ENCODE results near the gene ROR2.

Gene ROR2

DNA sequence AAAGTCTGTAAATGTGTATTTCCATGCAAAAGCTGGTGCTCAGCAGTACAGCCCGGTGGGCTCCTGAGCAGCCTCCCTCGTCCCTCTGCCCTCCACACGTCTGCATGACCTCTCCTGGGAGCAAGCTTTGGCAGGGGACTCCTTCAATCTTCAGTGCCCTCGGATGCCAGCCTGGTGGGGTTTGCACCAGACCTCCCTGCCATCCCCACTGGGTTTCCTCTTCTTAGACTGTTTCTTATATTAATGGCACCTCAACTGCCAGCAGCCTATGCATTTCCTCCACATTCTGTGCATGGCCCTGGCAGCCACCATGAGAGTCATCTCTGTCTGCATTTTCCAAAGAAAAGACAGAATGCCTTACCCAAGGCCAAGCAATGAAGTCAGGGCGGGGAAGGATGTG, 108.4 kb downstream of the ROR2 start:
- no peak for DNase-seq (ENCODE audit: low read depth in 2 of 2)

DNA sequence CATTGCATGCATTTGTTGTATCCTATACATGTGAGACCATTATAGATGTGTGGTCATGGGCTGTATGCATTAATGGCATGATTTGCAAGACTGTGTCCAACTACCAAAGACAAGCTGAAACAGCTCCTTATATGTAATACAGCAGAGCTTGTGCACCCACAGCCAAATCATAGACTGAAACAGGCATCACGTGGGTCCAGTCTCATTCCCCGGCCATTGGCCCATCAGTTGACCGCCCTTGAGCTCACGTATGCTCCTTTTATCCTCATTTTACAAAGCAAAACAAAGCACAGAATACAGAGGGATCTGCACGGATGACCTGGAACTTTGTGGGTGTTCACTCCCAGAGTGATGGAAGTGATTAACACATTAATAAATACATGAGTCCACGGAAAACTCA, 109.1 kb downstream of the ROR2 start:
- DNase-seq (ENCODE audit: low read depth in 2 of 2) = no peak

DNA sequence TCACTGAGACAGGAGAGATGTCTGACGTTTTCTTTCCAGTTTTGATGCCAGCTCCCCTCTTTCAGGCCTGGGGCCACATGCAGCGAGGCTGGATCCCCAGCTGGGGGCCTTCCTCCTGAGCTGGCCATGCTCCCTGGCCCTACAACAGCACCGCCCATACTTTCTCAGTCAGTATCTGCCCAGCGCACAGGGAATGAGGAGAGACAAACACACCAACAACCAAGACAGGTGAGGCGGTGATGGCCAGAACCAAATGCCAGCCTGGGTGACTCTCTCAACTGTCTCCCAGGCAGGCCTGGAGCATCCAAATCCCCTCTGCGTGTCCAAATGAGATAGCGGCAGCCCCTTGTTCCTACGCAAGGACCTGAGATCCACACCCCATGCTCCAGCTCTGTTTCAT, 109.6 kb downstream of the ROR2 start:
- DNase-seq (ENCODE audit: low read depth in 2 of 2) = no peak

DNA sequence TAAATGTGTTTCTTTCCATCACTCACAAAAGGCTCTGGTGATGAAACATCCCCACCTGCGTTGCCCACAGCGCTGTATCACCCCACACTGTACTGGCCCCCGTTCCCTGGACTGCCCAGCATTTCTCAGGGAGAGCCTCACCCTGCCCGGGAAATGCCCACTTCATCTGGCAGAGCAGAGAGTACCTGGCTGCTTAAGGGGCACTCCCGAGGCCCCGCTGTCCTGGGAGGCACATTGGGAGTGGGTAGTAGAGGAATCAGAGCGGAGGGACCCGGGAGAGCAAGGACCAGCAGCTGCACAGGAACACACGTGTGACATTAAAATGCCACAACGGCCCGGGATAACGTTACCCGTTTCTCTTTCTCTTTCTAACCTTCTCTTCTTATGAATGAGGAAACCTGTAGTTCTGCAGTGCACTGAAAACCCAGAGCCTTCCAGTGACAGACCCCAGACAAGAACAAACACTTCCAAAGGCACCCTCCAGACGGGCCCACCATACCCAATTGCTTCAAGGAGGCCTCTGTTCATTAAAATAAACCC, 110.0 kb downstream of the ROR2 start:
- DNase-seq (ENCODE audit: low read depth in 2 of 2) = no peak

DNA sequence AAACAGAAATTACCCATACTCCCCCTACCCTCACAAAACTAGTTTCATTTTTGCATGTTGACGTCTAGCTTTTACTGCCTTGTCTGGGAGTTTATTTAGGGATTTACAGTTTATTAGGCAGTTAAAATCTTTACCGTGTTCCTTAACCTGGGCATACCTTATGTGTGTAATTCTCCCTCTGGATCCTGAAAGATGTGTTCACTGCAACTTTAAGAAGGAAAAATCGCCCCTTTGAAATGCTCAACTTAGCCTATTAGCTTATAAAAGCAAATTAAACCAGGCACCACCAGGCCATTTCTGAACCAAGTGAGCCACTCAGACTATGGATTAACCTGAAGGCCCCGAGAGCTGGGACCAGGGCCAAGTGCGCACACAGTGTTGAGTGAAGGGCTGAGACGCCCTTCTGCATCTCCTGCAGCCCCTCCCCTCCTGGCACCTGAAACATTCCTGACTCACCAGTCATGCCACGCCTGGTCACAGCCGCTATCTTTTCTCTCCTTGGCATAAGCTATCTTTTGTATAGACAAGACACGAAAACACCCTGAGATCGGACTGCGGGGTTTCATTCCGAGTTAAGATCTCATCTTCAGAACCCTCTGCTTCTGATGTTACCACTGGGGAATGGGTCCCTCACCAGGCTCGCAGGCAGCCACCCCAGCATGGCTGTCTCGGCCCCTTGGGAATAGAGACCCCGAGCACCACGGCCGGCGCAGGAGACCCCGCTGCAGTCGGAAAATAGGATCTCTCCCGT, 111.9 kb downstream of the ROR2 start:
- no peak for DNase-seq (ENCODE audit: low read depth in 2 of 2)

DNA sequence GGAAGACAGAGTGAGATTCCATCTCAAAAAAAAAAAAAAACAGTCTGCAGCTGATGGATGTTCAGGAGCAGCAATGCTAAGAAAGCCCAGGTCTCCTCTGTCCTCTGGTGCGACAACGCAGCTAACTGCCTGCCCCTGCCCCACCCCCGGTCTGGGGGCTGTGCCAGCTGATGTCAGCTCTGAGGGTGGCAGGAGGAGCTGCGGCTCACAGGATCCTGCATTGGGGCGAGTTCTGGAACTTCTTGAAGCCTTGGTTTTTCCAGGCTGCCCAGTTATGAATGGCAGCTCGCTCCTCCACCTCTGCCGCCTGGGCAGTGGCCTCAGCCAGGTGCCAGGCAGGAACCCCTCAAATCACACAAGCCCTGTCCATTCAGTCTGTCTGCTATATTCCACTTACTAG, 113.5 kb downstream of the ROR2 start:
- no peak for DNase-seq (ENCODE audit: low read depth in 2 of 2)

DNA sequence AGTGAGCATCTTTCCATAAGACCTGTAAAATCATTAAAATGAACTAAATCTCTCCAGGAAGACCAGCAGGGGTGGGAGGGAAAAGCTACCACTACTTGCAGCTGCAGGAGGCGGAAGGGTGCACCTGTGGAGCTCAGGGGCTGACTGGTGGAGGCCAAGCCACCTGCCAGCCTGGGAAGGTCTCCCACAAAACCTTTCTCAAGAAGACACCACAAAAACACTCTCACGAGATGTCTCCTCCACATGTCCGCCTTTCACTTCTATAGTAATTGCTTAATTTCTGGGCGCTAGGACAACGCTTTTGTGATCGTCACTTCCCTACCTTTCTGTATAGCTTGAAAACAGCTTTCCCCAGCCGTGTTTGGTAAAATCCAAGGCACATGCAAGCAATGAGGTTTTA, 114.4 kb downstream of the ROR2 start:
- DNase-seq (ENCODE audit: low read depth in 2 of 2) = no peak

DNA sequence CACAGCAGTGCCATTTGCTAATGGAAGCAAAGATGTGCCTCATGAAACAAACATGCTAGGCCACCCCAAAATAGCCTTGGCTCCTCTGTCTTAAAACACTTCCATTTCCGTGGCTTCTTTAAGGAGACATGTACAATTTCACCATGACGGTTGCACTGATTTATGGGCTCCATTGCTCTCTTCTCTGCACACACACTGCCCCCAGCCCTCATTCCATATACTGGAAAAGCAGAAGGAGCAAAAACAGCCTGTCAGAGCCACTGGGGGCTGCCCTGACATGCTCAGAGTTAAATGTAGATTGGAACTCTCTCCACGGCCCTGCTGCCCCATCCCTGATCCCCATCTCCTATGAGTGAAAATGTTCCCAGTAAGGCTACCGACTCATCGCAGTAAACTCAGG, 114.8 kb downstream of the ROR2 start:
- DNase-seq (ENCODE audit: low read depth in 2 of 2) = no peak

DNA sequence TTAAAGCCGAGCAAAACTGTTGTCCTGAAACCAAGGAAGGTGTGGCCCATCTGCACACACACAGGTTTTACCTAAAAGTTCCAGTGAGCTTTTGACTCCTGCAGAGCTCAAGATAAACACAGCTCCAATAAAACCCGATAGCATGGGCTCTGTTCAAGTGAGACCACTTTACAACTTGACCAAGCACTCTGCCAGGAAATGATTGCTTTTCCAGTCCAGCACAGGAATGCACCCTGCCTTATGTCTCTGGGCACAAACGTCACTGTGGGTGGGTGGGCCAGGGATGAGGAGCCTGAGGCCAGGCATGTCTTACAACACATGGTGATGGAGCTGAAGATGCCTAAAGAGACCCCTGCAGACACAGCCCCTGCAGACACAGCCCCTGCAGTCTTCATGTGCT, 115.3 kb downstream of the ROR2 start:
- DNase-seq (ENCODE audit: low read depth in 2 of 2) = no peak

DNA sequence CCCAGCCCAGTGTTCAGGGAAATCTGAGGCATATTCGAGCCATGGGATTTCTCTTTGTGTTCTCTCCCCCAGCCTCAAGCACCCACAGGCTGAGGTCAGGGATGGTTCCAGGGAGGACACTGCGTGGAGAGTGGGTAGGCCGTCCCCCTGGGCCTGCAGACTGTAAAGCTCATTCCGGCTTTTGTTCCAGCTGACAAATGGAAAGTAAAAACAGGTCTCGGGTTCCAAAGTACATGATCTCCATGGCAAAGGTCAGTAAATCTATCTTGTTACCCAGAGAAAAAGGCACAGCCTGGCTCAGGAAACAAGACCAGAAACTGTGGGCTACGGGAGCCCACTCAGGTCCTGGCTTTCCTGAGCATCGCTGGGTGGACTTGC, 116.2 kb downstream of the ROR2 start:
- DNase-seq (ENCODE audit: low read depth in 2 of 2) = no peak

DNA sequence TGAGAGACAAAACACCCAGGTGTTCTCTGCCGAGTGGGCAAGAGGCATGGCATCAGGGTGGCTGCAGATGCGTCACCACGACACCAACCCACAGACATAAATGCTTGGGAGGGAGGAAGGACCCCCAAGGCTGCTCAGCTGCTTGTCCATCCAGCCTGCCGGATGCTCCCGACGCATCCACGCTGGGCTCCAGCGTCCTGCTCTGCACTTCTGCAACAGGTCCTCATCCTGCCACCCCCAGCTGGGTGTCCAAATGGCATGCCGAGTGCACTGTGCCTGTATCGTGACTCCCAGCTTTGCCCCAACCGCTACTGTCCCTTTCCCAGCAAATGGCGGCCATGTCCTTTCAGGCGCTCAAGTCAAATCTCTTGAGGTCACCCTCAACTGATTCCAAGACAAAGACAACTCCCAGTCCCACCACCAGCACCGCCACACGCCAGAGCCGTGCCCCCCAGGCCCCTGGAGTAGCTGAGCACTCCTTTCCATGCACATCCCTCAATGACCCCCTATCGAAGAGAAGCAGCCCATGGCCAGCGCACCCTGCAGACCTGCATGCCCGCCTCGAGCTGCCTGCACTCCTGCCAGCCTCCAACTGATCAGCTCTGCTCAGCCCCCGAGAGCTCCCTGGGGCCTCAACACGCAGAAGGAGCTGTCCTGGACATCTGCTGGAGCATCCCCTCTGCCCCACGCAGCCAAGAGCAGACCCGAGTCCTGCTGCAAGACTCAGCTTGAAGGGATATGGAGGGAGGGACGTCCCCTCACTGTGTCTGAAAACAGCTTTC, 116.7 kb downstream of the ROR2 start:
- DNase-seq (ENCODE audit: low read depth in 2 of 2) = no peak

DNA sequence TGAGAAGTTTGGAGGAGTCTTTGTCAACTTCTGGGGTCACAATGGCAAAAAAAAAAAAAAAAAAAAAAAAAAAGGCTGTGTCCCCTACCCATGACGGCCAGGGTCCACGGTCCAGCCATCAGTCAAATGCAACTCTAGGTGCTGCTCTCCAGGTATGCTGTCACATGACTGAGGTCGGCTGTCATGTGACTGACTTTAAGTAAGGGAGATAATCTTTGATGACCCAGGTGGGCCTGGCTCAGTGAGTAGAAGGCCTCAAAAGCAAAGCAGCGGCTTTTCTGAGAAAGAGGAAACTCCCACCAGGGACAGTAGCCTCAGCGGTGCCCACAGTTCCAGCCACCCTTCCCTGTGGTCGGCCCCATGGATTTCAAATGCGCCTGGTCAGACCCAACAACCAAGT, 117.7 kb downstream of the ROR2 start:
- DNase-seq (ENCODE audit: low read depth in 2 of 2) = no peak

DNA sequence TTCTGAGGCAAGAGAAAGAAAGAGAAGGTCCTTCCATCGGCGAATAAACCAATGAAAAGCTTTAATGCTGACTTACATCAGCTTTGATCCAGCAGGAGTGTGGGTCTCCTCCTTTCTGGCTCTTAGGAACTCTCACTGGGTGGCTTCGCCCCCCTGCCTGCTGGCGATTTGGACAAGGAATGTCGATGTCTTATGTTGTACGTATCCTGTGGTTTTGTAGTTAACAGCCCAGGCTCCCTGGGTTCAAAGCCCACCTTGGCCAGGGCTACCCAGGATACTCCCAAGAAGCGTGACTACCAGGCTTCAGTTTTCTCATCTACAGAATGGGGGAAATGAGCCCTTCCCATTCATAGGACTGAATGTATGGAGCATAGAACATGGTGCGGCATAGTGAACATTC, 124.2 kb downstream of the ROR2 start:
- no peak for DNase-seq (ENCODE audit: low read depth in 2 of 2)

DNA sequence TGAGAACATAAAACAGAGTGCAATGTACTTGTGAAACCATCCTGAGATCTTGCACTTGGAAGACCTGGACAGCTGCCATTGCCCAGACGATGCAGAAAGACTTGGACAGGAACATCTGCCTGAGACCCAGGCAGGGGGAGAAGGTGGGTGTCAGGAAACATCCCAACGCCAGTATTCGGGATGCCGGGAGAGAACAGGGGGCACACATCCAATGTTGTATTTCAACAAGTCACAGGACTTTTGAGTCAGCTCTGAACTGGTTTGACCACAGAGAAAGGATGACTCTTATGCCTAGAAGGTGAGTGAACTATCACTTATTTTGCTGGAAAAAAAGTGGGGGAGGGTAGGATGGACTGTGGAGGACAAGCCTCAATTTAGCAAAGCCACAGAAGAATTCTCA, 124.6 kb downstream of the ROR2 start:
- no peak for DNase-seq (ENCODE audit: low read depth in 2 of 2)

DNA sequence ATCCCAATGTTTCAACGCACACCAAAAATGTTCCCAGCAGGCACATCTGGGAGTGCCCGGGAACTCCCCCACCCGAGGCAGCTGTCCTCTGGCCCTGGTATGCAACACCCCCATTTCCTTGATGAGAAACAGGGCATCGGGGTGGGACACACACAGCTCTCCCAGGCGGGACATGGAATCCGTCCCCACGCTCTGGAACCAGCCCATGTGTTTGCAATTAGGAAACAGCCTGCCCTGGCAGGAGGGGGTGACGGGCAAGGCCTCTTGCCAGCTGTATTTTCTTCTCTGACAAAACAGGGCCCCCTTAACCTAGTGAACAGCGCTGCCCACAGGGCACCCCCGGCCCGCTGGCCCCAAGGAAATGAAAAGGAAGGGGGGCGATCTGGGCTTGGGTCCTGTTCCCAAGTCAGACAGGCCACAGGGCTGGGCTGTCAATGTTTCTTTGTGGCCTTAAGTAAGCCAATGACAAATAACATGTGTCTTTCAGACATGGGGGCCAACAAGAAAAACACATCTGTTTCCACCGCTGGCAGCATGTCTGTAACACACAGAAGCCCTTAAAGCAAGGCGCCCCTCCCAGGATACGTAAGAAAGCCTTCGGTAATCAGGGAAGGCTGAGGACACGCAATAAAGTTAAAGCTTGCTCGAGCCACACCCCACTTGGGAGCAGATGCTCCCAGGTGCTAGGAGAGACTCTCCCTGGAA, 125.3 kb downstream of the ROR2 start:
- no peak for DNase-seq (ENCODE audit: low read depth in 2 of 2)

DNA sequence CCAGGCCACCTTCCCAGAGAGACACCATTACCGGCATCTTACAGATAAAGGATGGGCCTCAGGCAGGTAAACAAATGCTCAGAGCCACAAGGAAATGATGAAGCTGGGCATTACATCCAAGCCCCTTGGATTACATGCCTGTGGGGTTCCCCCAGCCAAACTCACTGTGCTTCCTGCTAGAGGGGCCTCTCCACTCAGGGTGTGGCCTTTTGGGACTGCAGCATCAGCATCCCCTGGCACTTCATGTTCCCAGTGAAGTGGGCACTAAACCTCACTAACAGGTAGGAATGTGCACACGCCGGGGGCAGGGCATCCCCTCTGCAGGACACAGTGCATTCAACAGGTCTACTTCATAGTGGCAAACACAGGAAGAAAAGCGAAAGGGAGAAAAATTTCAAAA, 125.9 kb downstream of the ROR2 start:
- DNase-seq (ENCODE audit: low read depth in 2 of 2) = no peak

DNA sequence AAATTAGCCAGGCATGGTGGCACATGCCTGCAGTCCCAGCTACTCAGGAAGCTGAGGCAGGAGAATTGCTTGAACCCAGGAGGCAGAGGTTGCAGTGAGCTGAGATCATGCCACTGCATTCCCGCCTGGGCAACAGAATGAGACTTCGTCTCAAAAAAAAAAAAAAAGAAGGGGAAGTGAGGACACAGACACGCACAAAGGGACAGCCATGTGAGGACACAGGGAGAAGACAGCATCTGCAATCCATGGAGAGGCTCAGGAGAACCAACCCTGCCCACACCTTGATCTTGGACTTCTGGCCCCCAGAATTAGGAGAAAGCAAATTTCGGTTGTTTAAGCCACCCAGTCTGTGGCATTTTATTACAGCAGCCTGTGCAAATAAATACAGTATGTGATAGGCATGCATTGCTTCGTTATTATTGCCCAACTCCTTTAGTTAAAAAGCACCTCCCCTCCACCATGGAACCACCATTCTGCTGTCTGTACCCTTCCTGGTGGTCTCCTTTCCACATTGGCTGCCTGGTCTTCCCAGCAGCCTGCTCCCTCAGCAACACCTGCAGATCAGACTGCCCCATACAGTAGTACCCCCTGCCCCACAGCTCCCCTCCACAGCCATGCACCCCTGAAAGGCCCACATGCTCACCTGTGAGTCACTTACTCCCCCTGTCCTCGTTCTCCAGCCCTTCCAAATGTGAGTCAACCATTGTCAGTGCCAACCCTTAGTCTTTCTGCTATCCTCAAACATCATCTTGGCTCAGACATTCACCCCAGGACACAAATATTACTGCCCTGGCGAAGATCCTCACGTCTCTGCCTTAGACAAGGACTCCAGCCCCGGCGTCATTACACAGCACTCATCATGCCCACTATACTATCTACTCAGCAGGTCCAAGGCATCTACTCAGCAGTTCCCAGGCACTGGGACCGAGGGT, 128.8 kb downstream of the ROR2 start:
- DNase-seq (ENCODE audit: low read depth in 2 of 2) = no peak

DNA sequence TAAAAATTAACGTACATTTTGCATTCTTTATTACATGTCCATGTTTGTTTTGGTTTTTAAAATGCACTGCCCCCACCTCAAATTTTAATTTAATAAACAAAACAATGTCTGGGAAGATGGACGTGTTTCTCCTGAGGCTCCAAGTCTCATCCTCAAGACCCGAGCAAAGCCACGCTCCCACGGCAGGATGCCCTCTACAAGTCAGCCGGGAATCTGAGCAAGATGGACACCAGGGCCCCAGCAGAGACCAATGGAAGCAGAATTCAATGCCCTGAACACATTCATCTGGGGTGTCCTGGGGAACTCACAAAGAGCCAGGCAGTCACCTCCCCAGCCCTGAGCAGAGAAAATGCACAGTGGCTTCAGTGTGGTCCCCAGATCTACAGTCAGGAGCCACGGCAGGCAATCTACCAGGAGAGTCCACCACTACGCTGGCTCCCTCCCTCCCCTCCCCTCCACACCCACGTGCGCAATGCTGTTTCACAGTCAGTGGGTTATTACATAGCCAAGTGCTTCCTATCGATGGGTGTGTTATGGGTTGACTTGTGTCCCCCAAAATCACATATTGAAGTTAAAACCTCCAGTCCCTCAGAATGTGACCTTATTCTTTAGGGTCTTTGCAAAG, 129.8 kb downstream of the ROR2 start:
- DNase-seq (ENCODE audit: low read depth in 2 of 2) = no peak

DNA sequence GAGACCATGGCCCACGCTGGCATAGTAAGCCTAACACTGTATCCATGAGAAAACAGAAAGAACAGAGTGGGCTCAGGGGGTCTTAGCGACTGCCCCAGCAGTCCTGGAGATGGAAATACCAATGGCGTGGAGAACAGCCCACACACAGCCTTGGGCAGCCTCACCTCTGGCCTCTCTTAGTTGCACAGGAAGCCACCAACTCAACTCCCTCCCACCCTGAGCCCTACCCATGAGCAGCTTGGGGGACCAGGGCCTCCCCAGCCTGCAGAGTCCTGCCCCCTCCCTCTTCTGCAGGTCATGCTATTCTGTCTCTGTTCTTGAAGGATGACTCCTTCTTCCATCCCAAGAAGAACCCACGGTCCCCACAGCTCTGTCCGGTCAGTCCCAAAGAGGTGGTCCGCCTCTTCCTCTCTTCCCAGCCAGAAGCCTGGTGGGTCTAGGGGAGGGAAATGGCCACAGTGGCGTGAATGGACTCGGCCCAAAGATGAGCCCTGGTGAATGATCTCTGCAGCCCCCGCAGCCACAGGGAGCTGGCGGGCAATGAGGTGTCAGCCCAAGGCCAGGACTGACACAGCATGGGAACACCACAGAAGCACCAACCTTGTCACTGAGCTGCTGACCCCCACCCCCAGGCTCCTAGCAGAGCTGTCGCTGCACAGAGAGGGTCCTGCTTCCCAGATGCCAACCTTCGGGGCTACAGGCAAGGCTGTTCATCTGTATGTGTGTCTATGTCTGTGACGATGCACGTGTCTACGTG, 131.2 kb downstream of the ROR2 start:
- no peak for DNase-seq (ENCODE audit: low read depth in 2 of 2)

DNA sequence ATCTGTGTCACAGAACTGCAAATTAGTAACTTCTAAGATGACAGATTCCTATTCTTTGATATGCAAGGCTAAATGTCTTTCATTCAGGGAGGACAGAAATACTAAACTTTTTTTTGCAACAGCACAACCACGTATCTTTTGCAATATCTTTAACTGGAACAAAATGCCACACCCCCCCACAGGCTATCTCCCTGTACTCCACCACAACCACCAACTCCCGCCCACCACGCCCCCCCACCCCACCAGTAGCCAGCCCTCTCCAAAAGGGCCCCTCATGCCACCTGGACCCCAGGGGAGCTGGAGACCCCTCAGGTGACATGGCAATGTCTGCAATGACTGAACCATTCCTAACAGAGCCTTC, 131.8 kb downstream of the ROR2 start:
- no peak for DNase-seq (ENCODE audit: low read depth in 2 of 2)

Data from stimulated activated CD8-positive, alpha-beta memory T cell treated with anti-CD3 and anti-CD28 coated beads, Interleukin-2, amount 100 ng/mL, for 1 hour (primary cell).